Mucosa of rectum (tissue), 2 donors: Measurements from ENCODE around the gene NFIX.

Experiments
- H3K27ac ChIP-seq, 2 donors: one replicate each; pipeline ENCODE4 v1.7.0; 2013; ENCODE audit warnings: inconsistent platforms in 2 of 2, low read depth in 2 of 2, low read length in 2 of 2
- H3K27me3 ChIP-seq, 2 donors: one replicate each; pipeline ENCODE4 v1.7.0; 2013; ENCODE audit warnings: low read length in 2 of 2; ENCODE audit not compliant: control insufficient read depth in 2 of 2, insufficient read depth in 2 of 2
- H3K36me3 ChIP-seq, 2 donors: one replicate each; pipeline ENCODE4 v1.7.0; 2013; ENCODE audit warnings: low read length in 2 of 2; ENCODE audit not compliant: control insufficient read depth in 2 of 2, insufficient read depth in 2 of 2
- H3K4me1 ChIP-seq, 2 donors: one replicate each; pipeline ENCODE4 v1.7.0; 2013; ENCODE audit warnings: low read length in 2 of 2, mild to moderate bottlenecking in 1 of 2; ENCODE audit not compliant: control insufficient read depth in 2 of 2, insufficient read depth in 2 of 2
- H3K4me3 ChIP-seq, 2 donors: one replicate each; pipeline ENCODE4 v1.7.0; 2013; ENCODE audit warnings: low read length in 2 of 2
- H3K9ac ChIP-seq, 2 donors: one replicate each; pipeline ENCODE4 v1.7.0; 2013; ENCODE audit warnings: low read length in 2 of 2, low read depth in 1 of 2, mild to moderate bottlenecking in 1 of 2
- H3K9me3 ChIP-seq, 2 donors: one replicate each; pipeline ENCODE4 v1.7.0; 2013; ENCODE audit warnings: low read length in 2 of 2; ENCODE audit not compliant: control insufficient read depth in 2 of 2
- donor health status: healthy.
- donor health status: Normal muscosa, but diverticular disease.

Gene NFIX

GRCh38 chr19:13117772-13118423 lies 122.6 kb downstream of the NFIX start, which contains the start of gene NACC1:
NACC1 (plus strand) TSS chr19:13118264; CDS start chr19:13135208, 16,944 bp downstream.
- Histone ChIP-seq H3K9ac (peak within 1 kb of the TSS; percentile 79 to 81), H3K27ac (peak within 1 kb of the TSS; percentile 62 to 74), H3K4me1 (peaks cover 19 to 21% of the 10 kb centered on the region in 2 donors), H3K36me3 (peaks cover 0 to 7% of the 10 kb centered on the region in 2 donors), H3K4me3 (peak within 1 kb of the TSS; percentile 97 to 99), H3K27me3 (no peaks in the 10 kb centered on the region), H3K9me3 (no peaks in the 10 kb centered on the region)

- H3K4me3 ChIP-seq, result peak overlapping the region; percentile 70 to 75
- H3K36me3 ChIP-seq, result peaks cover 0 to 7% of the 10 kb centered on the region in 2 donors
- H3K4me1 ChIP-seq, result peaks cover 19 to 21% of the 10 kb centered on the region in 2 donors
- peak overlapping the region; percentile 61 to 62 for H3K27ac ChIP-seq
- H3K27me3 ChIP-seq, result no peaks in the 10 kb centered on the region
- peak overlapping the region in 1 of 2 donors; percentile 79 for H3K9ac ChIP-seq
- no peaks in the 10 kb centered on the region for H3K9me3 ChIP-seq
Observed at GRCh38 chr19:13118424-13119193, 123.3 kb downstream of the NFIX start.

GRCh38 chr19:13119627-13120026 lies 124.4 kb downstream of the NFIX start:
- H3K36me3 ChIP-seq, result peaks cover 0 to 7% of the 10 kb centered on the region in 2 donors
- no peak overlapping the region for H3K9ac ChIP-seq
- H3K4me1 ChIP-seq, result peaks cover 19 to 21% of the 10 kb centered on the region in 2 donors
- no peaks in the 10 kb centered on the region for H3K27me3 ChIP-seq
- no peak overlapping the region for H3K27ac ChIP-seq
- peak overlapping the region; percentile 64 to 75 for H3K4me3 ChIP-seq
- no peaks in the 10 kb centered on the region for H3K9me3 ChIP-seq

- peaks cover 0 to 7% of the 10 kb centered on the region in 2 donors for H3K36me3 ChIP-seq
- H3K4me3 ChIP-seq, result no peak overlapping the region
- peaks cover 19 to 21% of the 10 kb centered on the region in 2 donors for H3K4me1 ChIP-seq
- H3K27me3 ChIP-seq, result no peaks in the 10 kb centered on the region
- H3K9ac ChIP-seq, result no peak overlapping the region
- no peak overlapping the region for H3K27ac ChIP-seq
- no peaks in the 10 kb centered on the region for H3K9me3 ChIP-seq
Observed at GRCh38 chr19:13120031-13120430, 124.8 kb downstream of the NFIX start.

GRCh38 chr19:13120817-13121216 lies 125.5 kb downstream of the NFIX start:
- no peak overlapping the region for H3K27ac ChIP-seq
- no peaks in the 10 kb centered on the region for H3K27me3 ChIP-seq
- peak overlapping the region in 1 of 2 donors; percentile 20 for H3K4me3 ChIP-seq
- H3K9ac ChIP-seq, result no peak overlapping the region
- peaks cover 0 to 7% of the 10 kb centered on the region in 2 donors for H3K36me3 ChIP-seq
- no peaks in the 10 kb centered on the region for H3K9me3 ChIP-seq
- peaks cover 16% of the 10 kb centered on the region in 2 donors for H3K4me1 ChIP-seq

- Histone ChIP-seq H3K9ac (no peak overlapping the region), H3K27ac (no peak overlapping the region)
Observed at GRCh38 chr19:13121551-13122274, 126.4 kb downstream of the NFIX start.

GRCh38 chr19:13122275-13122878 lies 127.1 kb downstream of the NFIX start:
- H3K9me3 ChIP-seq, result no peaks in the 10 kb centered on the region
- H3K4me3 ChIP-seq, result no peak overlapping the region
- H3K36me3 ChIP-seq, result peaks cover 0 to 9% of the 10 kb centered on the region in 2 donors
- no peaks in the 10 kb centered on the region for H3K27me3 ChIP-seq
- H3K9ac ChIP-seq, result no peak overlapping the region
- H3K27ac ChIP-seq, result no peak overlapping the region
- peaks cover 11 to 12% of the 10 kb centered on the region in 2 donors for H3K4me1 ChIP-seq

More at GRCh38 chr19:13121551-13122274, 126.4 kb downstream of the NFIX start:
- H3K27me3 ChIP-seq, result no peaks in the 10 kb centered on the region
- no peak overlapping the region for H3K4me3 ChIP-seq
- H3K9me3 ChIP-seq, result no peaks in the 10 kb centered on the region
- peaks cover 11 to 12% of the 10 kb centered on the region in 2 donors for H3K4me1 ChIP-seq
- H3K36me3 ChIP-seq, result peaks cover 0 to 9% of the 10 kb centered on the region in 2 donors

GRCh38 chr19:13122980-13123957 lies 128.0 kb downstream of the NFIX start:
- no peak overlapping the region for H3K9ac ChIP-seq
- H3K27ac ChIP-seq, result no peak overlapping the region
- no peaks in the 10 kb centered on the region for H3K27me3 ChIP-seq
- peaks cover 11 to 12% of the 10 kb centered on the region in 2 donors for H3K4me1 ChIP-seq
- H3K4me3 ChIP-seq, result no peak overlapping the region
- no peaks in the 10 kb centered on the region for H3K9me3 ChIP-seq
- peaks cover 0 to 9% of the 10 kb centered on the region in 2 donors for H3K36me3 ChIP-seq

- Histone ChIP-seq H3K27ac (no peak overlapping the region), H3K9me3 (no peaks in the 10 kb centered on the region), H3K27me3 (no peaks in the 10 kb centered on the region), H3K9ac (no peak overlapping the region), H3K4me3 (no peak overlapping the region), H3K36me3 (peaks cover 0 to 7% of the 10 kb centered on the region in 2 donors), H3K4me1 (peaks cover 0 to 3% of the 10 kb centered on the region in 2 donors)
Observed at GRCh38 chr19:13127051-13127450, 131.8 kb downstream of the NFIX start.
